Skeletal muscle tissue (tissue), 4 donors: Measurements from ENCODE around the gene GTF2A1L. TPM values are rescaled to one million over a fixed set of nuclear protein-coding genes. Genes with fewer than 3 reads are reported as not detected.
"Not testable (repeated sequence)": the region's sequence is repeated elsewhere in the genome, so short reads cannot be mapped to it uniquely, and the experiment has no call there.

ENCODE experiments used
- H3K27ac ChIP-seq: one replicate; pipeline ENCODE4 v1.7.0; 2013; ENCODE audit warnings: mild to moderate bottlenecking, low read depth, low read length, inconsistent platforms
- H3K27me3 ChIP-seq, 3 donors: one replicate each; pipeline ENCODE4 v1.7.0; 2013; ENCODE audit warnings: low read length in 3 of 3; ENCODE audit not compliant: control insufficient read depth in 3 of 3, insufficient read depth in 3 of 3
- H3K36me3 ChIP-seq, 3 donors: one replicate each; pipeline ENCODE4 v1.7.0; 2013; ENCODE audit warnings: low read length in 3 of 3; ENCODE audit not compliant: control insufficient read depth in 3 of 3, insufficient read depth in 3 of 3
- H3K4me1 ChIP-seq, 3 donors: one replicate each; pipeline ENCODE4 v1.7.0; 2013; ENCODE audit warnings: low read length in 3 of 3, mild to moderate bottlenecking in 3 of 3; ENCODE audit not compliant: control insufficient read depth in 3 of 3, insufficient read depth in 3 of 3
- H3K4me3 ChIP-seq, 3 donors: one replicate each; pipeline ENCODE4 v1.7.0; 2013; ENCODE audit warnings: low read length in 3 of 3
- H3K9ac ChIP-seq, 3 donors: one replicate each; pipeline ENCODE4 v1.7.0; 2013; ENCODE audit warnings: low read length in 3 of 3, mild to moderate bottlenecking in 3 of 3, moderate library complexity in 2 of 3, low read depth in 1 of 3
- H3K9me3 ChIP-seq, 3 donors: one replicate each; pipeline ENCODE4 v1.7.0; 2013; ENCODE audit warnings: low read length in 3 of 3; ENCODE audit not compliant: control insufficient read depth in 3 of 3
- total RNA-seq: library from RNA; depleted of rRNA; stranded (reverse); fragments of >200 nt; gene quantifications from one replicate; pipeline ENCODE4 v1.2.3, GENCODE V29; 2014
- donor health status: Osteomylitis.

Gene GTF2A1L
- total RNA-seq, 1 donor from 2014 or later: not detected

- no peak overlapping the region for H3K27ac ChIP-seq
- no peaks in the 10 kb centered on the region for H3K4me1 ChIP-seq
- H3K27me3 ChIP-seq: no peaks in the 10 kb centered on the region
- no peak overlapping the region for H3K4me3 ChIP-seq
- H3K9ac ChIP-seq: no peak overlapping the region
- no peaks in the 10 kb centered on the region for H3K36me3 ChIP-seq
- H3K9me3 ChIP-seq: no peaks in the 10 kb centered on the region
Observed at GRCh38 chr2:48693066-48693465, 75.4 kb downstream of the GTF2A1L start.

GRCh38 chr2:48693645-48694044 is 76.0 kb downstream of the GTF2A1L start:
- Histone ChIP-seq H3K9ac (no peak overlapping the region), H3K36me3 (no peaks in the 10 kb centered on the region), H3K27ac (no peak overlapping the region)

GRCh38 chr2:48694149-48694548 is 76.5 kb downstream of the GTF2A1L start:
- Histone ChIP-seq H3K27ac (no peak overlapping the region), H3K36me3 (no peaks in the 10 kb centered on the region), H3K9me3 (no peaks in the 10 kb centered on the region), H3K27me3 (no peaks in the 10 kb centered on the region), H3K4me1 (no peaks in the 10 kb centered on the region), H3K9ac (no peak overlapping the region), H3K4me3 (no peak overlapping the region)

More at GRCh38 chr2:48693645-48694044, 76.0 kb downstream of the GTF2A1L start:
- H3K4me3 ChIP-seq: no peak overlapping the region
- H3K27me3 ChIP-seq: no peaks in the 10 kb centered on the region
- H3K9me3 ChIP-seq: no peaks in the 10 kb centered on the region
- no peaks in the 10 kb centered on the region for H3K4me1 ChIP-seq

GRCh38 chr2:48695991-48696390 is 78.3 kb downstream of the GTF2A1L start:
- H3K27ac ChIP-seq: no peak overlapping the region
- H3K9me3 ChIP-seq: no peaks in the 10 kb centered on the region
- H3K4me3 ChIP-seq: no peak overlapping the region
- H3K27me3 ChIP-seq: no peaks in the 10 kb centered on the region
- H3K9ac ChIP-seq: no peak overlapping the region
- H3K36me3 ChIP-seq: no peaks in the 10 kb centered on the region
- no peaks in the 10 kb centered on the region for H3K4me1 ChIP-seq

DNA sequence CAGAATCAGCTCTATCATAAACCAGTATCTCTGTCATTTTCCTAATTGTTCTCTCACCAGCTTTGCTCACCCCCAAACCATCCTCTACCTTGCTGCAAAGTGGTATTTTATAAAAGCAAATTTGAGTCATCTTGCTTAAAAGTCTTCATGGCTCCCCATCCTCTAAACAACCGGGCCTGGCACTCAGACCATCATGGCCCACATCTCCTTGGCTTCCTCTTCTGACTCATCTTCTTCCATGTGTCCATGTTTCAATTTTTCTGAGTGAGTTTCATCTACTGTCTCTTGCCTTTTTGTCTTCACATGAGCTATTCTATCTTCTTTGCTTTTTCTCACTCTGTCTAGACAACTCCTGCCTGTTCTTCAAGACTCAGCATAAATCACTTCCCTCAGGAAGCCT is 79.2 kb downstream of the GTF2A1L start:
- Histone ChIP-seq H3K27ac (no peak overlapping the region), H3K27me3 (no peaks in the 10 kb centered on the region), H3K9me3 (no peaks in the 10 kb centered on the region), H3K36me3 (no peaks in the 10 kb centered on the region), H3K4me1 (no peaks in the 10 kb centered on the region), H3K9ac (no peak overlapping the region), H3K4me3 (no peak overlapping the region)

GRCh38 chr2:48699348-48699930 is 81.8 kb downstream of the GTF2A1L start:
- Histone ChIP-seq H3K4me3 (no peak overlapping the region), H3K9ac (no peak overlapping the region)

DNA sequence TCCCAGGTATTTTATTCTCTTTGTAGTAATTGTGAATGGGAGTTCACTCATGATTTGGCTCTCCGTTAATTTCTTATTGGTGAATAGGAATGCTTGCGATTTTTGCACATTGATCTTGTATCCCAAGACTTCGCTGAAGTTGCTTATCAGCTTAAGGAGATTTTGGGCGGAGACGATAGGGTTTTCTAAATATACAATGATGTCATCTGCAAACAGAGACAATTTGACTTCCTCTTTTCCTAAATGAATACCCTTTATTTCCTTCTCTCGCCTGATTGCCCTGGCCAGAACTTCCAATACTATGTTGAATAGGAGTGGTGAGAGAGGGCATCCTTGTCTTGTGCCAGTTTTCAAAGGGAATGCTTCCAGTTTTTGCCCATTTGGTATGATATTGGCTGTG is 86.0 kb downstream of the GTF2A1L start:
- not testable (repeated sequence) for H3K4me3 ChIP-seq

More at GRCh38 chr2:48699348-48699930, 81.8 kb downstream of the GTF2A1L start:
- Histone ChIP-seq H3K36me3 (no peaks in the 10 kb centered on the region), H3K4me1 (no peaks in the 10 kb centered on the region), H3K27ac (no peak overlapping the region), H3K9me3 (no peaks in the 10 kb centered on the region), H3K27me3 (no peaks in the 10 kb centered on the region)

DNA sequence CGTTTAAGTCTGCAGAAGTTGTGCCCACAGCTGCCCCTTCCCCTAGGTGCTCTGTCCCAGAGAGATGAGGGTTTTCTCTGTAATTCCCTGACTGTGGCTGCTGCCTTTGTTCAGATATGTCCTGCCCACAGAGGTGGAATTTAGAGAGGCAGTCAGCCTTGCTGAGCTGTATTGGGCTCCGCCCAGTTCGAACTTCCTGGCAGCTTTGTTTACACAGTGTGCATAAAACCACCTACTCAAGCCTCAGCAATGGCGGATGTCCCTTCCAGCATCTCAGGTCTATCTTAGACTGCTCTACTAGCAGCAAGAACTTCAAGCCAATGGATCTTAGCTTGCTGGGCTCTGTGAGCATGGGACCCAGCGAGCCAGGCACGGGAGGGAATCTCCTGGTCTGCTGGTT is 89.8 kb downstream of the GTF2A1L start:
- Histone ChIP-seq H3K27me3 (no peaks in the 10 kb centered on the region), H3K36me3 (no peaks in the 10 kb centered on the region), H3K27ac (no peak overlapping the region), H3K9ac (no peak overlapping the region), H3K9me3 (no peaks in the 10 kb centered on the region), H3K4me3 (no peak overlapping the region), H3K4me1 (no peaks in the 10 kb centered on the region)

More for the DNA sequence above, 86.0 kb downstream of the GTF2A1L start:
- not testable (repeated sequence) for H3K27ac ChIP-seq, H3K27me3 ChIP-seq, H3K9ac ChIP-seq, H3K4me1 ChIP-seq, H3K9me3 ChIP-seq, H3K36me3 ChIP-seq

GRCh38 chr2:48709096-48710034 is 91.7 kb downstream of the GTF2A1L start:
- Histone ChIP-seq H3K9me3 (no peaks in the 10 kb centered on the region), H3K27me3 (no peaks in the 10 kb centered on the region), H3K4me1 (no peaks in the 10 kb centered on the region), H3K9ac (no peak overlapping the region), H3K27ac (no peak overlapping the region), H3K4me3 (no peak overlapping the region), H3K36me3 (no peaks in the 10 kb centered on the region)

GRCh38 chr2:48711343-48711742 is 93.7 kb downstream of the GTF2A1L start:
- Histone ChIP-seq H3K27me3 (no peaks in the 10 kb centered on the region), H3K9me3 (no peaks in the 10 kb centered on the region), H3K9ac (no peak overlapping the region), H3K27ac (no peak overlapping the region), H3K4me3 (no peak overlapping the region), H3K4me1 (peaks cover 0 to 4% (median 0%) of the 10 kb centered on the region in 3 donors), H3K36me3 (no peaks in the 10 kb centered on the region)
